NCI-H2107 treated with DMSO at 0.1 percent for 48 hours (cell line): ENCODE results near the gene SLC36A4.
"Not testable (repeated sequence)": the region's sequence is repeated elsewhere in the genome, so short reads cannot be mapped to it uniquely, and the experiment has no call there.

Experiments used
- DNase-seq: peaks from one replicate; lab custom pipeline; 2025; ENCODE audit not compliant: unreplicated experiment; lab: John Stamatoyannopoulos, UW

The SLC36A4 gene

DNA sequence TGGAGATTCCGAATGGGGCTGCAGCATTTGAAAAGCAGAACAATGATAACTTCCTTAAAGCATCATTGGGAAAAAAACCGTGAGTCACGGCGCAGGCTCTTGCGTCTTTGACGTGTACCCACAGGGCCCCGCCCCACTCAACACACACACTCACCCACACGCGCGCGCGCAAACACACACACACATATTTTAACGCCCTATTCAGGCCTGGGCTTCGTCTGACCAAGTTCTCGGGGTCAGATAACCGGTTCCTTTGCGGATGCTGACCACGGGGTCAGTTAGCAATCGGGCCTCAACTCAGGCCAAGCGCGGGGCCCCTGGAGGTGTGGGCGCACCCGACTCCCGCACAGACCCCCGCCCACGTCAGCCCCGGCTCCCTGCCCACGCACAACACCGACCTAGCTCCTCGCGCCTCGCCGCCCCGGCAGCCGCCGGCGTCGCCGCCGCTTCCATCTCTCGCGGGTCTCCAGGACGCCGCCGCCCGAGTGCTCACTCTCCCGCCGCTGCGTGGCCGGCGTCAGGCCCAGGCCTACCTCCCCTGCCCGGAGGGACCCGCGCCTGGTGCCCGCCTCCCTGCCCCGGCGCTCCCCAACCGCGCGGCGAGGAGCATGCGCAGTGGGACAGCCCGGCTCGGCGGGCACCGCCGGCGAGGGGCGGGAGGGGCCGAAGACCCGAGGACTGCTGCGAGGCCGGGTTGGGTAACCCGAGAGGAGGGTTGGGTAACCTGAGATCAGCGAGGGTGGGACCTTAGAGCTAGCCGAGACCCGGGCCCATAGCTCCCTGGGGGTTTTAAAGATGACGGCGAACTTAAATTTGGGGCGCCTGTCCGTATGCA, at the start of gene SLC36A4:
TSS of gene SLC36A4 (minus strand) at position 612 of the 835 bp plus-strand sequence. CDS start at position 453, 159 bp downstream.
- peak; percentile 77 for DNase-seq

DNA sequence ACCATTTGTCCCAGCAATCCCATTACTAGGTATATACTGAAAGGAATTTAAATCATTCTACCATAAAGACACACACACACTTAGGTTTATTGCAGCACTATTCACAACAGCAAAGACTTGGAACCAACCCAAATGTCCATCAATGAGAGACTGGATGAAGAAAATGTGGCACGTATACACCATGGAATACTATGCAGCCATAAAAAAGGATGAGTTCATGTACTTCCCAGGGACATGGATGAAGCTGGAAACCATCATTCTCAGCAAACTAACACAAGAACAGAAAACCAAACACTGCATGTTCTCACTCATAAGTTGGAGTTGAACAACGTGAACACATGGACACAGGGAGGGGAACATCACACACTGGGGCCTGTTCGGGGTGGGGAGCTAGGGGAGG, 49.0 kb upstream of the SLC36A4 start:
- DNase-seq = not testable (repeated sequence)

DNA sequence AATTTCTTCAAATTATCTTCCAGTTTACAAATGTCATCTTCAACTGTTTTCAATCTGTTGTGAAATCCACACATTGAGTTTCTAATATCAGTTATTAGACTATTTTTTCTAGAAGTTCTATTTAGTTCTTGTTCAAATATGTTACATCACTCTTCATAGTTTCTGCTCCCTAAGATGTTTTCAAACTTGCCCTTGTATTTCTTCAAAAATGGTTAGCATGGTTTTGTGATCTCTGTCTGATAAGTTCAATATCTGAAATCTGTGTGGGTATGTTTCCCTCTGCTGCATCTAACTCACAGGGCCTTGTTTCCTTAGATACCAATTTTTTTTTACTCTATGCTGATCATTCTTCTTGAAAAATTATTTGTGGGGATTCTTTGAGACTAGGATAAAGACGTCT, 46.2 kb upstream of the SLC36A4 start:
- no peak for DNase-seq

DNA sequence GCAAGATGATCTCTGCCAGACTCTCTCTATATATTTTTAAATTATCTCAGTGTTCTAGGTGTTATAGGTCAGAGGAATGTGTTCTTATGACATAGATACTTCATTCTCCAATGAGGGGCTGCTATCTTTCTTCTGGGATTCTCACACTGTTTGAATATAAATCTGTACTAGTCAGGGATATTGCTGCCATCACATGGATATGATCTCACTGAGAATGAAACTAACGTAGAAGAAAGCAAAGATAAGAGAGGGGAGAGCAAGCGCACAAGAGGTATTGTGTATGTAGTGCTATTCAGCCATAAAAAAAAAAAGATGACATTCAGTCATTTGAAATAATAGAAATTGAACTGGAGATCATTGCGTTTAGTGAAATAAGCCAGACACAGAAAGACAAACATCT, 42.2 kb upstream of the SLC36A4 start:
- DNase-seq = no peak

DNA sequence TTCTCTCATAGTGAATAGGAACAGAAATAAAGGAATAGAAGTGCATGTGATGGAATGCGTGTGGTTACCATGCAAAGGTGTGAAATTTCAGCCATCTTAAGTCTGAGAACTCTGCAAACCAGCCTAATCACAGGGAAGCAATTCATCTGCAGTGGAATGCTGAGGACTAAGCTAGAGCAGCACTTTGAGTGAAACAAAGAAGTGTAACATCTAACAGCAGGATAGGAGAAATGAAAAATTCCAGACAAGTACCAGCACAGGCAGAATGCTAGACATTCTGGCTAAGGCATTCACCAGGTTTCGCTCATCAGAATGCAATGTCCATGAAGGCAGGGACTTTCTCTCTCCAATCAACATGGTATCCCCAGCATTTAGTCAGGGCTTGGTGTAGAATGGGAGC, 41.2 kb upstream of the SLC36A4 start:
- no peak for DNase-seq

DNA sequence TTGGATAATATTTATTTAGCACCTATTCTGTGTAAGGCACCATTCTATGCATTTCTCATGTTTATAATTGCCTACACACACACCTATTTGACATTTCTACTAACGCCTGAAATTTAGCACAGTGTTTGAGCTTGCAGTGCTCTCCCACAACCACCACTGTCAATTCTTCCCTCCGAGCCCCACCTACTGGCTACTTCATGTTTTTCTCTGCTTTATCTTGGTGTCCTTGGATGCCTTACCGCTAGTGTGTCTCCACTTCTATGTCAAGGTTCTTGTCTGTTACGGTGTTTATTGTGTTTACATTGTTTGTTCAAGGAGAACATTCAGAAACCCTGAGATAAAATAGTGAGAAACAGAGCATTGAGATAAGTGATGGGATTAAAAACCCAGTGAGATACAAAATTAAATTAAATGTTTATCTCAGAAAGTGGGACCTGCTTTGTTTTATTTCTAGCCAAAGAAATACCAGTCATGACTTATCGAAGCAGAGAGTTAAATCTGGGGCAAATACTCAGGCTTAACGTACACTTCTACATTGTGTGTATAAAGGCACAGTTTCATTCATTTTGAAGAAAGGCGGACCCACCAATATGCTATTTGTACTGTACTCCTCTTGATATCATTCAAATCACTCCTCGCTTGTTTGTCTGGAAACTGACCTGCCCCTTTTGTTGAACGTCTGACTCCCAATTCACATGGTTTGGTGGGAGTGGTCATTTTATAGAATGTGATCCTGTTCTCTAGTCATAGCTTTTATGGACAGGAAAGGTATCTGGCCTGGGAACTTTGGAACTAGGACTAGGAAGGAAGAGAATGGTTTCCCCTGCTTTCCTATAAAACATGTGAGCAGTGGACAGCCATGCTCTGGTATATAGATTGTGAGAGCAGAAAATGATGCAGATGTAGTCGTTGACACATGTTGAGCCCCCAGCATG, 39.2 kb upstream of the SLC36A4 start:
- DNase-seq = peak; percentile 72

DNA sequence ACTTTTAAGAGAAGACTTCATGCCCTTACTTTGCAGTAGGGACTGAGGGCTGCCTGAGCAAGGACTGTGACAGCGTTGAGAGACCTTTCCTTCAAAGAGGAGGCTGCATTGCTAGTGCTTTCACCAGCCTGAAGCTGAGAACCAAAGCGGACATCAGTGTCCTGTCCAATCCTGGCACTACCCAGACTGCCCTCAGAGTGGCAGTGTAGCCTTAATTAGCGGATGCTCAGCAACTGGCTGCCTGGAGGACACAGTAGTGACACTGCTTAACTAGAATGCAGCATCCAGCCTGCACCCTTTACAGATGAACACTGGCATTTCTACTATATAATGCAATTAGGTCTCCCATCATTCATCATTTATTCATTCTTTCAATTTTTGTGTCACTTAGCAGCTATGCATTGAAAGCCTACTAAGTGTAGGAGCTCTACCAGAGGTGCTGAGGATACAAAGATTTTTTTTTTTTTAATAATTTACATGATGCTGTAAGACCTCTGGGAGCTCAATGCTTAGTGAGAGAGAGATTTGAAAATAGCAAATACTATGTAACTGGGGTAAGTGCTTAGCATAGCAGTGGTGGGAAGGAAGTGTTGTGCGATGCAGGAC, 36.9 kb upstream of the SLC36A4 start:
- peak; percentile 87 for DNase-seq

DNA sequence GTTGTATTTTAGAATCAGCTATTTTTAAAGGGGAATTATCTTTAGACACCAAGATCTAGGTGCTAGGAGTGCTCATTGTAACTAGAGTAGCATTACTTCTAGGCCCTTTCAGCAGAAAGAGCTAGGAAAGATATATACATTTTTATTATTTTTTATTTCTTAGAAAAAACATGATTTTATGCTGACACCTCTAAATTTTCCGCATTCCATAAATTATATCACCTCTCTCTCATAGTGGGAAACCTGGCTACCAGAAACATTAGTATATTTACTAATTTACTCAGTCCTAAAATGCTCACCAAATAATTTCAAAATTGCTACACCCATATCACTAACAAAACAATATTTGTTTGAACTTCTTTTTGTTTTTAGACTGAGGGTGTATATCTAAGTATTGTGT, 32.1 kb upstream of the SLC36A4 start:
- DNase-seq = no peak

DNA sequence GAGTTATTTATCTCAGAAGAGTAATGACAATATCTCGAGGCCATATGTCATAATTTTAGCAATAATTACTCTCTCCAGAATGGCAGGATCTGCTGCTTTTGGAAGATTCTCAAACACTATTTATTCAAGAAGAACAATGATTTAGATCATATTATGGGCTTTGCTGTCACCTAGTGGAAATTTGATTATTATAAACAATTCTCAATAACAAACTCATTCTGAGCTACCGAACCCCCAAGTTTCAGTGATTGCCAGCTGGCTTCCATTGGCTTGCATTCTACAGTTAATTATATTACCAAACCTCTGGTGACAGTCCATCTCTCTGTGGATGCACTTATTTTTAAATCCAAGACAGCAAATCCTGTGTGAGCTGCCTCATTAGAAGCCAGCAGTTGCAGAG, 27.9 kb upstream of the SLC36A4 start:
- DNase-seq = peak; percentile 83

DNA sequence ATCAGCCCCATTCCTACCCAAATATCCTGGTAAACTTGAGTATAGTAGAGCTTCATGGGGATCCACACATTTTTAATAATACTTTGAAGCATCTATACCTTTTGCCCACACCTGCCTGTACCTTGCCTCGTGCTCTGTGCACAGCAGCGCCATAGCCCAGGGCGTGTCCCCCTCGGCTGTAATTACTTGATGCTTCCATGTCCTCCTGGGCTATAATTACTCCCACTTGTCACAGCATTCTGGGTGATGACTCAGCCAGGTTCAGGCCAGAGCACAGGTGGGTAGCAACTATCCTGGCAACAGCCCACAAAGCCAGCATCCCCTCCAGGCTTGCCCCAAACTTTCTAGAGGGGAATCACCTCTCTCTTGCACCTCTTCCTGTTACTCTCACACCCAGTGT, 23.7 kb upstream of the SLC36A4 start:
- DNase-seq = peak; percentile 75

DNA sequence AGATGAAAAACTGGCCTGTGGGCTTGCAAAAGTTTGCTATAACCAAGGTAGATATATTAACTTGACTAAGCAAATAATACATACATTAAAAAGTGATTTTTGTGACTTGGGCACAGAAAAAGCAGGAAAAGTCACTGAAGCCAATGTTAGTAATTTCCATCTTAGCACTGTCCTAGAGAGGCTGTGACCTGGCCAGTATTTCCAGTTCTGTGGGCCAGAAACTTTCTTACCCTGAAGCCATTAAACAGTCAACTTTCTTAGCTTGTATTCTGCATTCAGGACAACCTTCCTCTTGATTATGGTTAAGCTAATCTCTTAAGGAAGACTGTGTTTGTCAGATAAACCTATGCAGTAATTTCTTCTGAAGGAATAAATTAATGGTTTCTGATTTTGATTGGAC, 22.3 kb upstream of the SLC36A4 start:
- DNase-seq = no peak

DNA sequence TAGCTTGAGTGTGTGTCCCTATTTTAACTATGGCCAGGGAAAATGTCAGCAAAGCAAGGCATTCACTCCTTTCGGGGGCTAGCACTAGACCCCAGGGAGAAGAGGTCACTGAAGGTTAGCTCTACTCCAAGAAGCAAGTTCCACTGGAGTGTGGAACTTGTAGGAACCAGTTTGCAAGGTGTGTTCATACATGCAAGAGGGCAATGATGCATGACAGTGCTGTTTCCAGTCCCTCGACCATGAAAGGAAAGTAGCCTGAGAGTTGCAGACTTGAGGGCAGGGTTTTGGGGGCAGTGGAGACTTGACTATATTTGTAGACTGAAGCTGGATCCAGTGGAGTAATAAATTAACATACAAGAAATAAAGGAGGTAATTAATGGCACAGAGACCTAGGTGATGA, 21.6 kb upstream of the SLC36A4 start:
- peak; percentile 73 for DNase-seq

DNA sequence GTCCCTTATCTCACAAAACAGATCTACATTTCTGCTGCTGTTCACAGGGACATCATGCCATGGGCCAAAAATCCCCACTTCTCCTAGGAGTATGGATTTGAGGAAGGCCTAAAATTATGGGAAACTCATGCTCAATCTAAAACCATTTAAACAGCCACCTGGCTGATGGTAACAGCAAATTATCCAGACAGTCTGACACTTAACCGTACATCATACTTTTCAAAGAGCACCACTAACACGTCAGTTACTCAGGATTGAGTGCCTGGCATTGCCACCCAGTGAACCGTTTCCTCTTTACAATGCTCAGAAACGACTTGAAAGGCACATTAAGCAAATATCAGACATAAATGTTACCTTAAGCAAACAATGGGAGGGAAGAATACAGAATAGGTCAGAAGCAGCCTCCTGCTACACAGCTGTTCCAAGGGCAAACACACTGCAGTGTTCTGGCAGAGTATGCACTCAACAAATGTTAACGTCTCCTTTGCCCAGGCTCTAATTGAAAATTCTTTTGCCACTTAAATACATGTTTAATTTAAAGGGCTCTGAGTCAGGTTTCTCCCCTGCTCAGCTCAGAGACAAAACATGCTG, 18.8 kb upstream of the SLC36A4 start:
- peak; percentile 99 for DNase-seq

DNA sequence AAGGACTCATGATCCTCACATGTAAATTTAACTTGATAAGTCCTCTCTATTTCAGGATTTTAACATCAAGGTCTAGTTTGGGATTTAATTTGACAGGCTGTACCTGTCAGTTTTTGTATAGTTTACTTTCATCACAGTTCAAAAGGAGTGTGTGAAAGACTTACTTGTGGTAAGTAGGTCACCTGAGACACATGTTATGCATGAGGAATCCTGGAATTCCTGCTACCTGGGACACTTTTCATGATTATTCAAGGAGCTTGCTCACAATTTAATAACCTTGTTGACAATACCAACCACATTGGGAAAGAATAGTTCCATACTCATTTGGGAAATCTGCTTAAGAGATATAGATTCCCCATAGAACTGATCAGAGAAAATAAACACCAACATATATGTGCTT, 15.8 kb upstream of the SLC36A4 start:
- DNase-seq = peak; percentile 59

DNA sequence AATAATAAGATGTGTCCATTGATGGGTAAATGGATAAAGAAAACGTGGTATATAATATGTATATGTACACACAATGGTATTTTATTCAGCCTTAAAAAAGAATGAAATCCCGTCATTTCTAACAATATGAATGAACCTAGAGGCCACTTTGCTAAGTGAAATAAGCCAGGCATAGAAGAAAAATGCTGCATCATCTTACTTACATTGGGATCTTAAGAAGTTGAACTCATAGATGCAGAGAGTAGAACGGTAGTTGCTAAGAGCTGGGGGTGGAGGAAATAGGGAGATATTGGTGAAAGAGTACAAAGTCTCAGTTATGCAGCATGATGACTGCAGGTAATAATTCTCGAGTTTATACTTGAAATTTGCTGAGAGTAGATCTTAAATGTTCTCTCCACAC, 14.3 kb upstream of the SLC36A4 start:
- no peak for DNase-seq

DNA sequence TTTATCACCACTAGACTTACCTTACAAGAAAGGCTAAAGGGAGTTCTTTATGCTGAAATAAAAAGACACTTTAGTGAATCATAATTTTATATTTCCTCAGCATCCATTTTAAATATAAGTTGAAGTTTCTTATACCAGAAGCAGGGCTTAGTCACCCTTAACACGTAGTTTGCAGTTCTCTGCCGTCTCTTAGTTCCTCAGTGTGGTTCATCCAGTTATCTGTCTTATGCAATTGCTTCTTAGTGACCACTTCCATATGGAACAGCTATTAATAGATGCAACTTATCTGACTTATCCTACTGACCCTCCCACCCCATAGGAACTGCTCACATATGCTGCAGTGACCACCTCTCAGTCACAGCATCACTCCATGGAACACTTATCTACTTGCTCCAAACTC, 11.7 kb upstream of the SLC36A4 start:
- DNase-seq = no peak

DNA sequence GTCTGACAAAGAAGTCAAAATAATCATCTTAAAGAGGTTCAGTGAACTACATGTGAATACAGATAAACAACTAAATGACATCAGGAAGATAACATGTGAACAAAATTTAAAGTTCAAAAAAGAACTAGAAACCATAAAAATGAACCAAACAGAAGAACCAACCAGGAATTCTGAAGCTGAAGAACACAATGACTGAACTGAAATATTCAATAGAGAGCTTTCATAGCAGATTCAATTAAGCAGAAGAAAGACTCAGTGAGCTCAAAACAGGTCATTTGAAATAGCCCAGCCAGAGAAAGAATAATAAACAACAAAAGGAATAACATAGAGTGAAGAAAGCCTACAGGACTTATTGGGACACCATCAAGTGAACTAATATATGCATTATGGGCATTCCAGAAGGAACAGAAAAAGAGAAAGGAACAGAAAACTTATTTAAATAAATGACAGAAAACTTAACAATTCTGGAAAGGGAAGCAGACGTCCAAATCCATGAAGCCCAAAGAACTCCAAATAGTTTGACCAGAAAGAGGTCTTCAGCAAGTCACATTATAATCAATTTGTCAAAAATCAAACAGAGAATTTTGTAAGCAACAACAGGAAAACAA, 11.0 kb upstream of the SLC36A4 start:
- DNase-seq = no peak

DNA sequence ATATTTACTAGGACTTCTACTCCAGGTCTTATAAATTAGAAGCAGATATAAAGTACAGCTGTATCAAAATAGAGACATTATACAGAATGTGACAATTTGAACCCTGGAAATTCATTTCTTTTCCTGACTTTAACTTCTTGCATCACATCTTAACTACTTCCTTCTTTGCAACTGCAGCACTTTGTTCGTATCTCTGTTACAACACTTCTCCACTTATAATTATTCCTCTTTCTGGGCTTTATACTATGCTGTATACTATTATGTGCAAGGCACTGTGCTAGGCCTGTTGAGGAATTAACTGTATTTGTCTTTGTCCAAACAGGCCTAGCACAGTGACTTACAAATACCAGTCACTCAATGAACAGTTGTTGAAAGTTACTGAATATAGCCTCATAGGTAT, 1.8 kb upstream of the SLC36A4 start:
- no peak for DNase-seq

DNA sequence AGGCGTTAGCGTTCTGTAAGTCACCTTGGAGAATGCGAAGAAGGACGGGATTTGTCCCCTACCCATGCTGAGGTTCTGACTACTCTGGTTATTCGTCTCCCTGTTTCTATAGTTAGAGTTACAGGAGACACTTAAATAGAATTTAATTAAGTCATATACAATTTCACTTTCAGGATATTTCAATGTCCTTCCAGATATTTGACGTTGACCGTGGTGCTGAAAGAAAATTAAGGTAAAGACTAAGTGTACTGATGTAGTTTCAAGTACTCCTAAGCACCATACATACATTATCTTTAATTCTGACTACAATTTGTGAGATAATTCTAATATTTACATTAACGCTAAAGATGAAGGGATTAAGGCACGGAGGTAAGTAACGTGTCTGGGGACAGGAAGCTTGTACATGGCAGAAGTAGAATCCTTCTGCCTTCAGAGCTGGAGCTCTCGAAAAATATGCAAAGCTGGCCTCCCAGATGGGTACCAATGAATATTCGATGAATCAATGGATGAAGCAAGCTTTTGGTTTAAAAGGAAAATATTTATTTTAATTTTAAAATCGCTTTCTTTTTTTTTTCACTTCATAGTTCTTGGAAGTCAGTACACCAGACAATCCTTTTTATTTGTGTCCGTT, 539 bp upstream of the SLC36A4 start:
- peak; percentile 49 for DNase-seq

DNA sequence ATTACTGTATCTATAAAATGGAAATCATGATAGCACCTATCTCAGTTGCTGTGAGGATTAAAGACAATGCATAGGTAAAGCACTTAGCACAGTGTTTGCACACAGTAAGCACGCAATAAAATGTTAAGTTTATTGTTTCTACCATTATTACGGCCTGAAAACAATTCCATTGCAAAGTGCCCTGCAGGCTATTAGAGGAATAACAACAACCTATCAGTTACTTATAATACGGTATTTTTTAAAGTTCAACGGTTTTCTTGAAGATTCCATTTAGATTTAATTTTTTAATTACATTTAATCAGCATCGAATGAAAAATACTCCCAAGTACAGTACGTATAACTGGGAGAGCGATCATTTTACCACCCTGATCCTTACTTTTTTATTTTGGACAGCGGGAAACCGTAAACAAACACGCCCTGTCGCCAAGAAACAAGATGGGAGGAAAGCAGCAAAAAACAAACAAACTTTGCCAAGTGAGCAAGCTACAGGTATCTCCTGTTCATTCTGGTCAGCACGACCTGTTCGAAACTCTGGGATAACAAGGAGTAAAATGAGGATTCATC, 893 bp downstream of the SLC36A4 start:
- no peak for DNase-seq
